Endothelial cell (in vitro differentiated cells): ENCODE measurements around the gene CXCL14. TPM values are rescaled to one million over a fixed set of nuclear protein-coding genes. Genes with fewer than 3 reads are reported as not detected.

Experiments
- DNase-seq: peaks from one replicate; pipeline ENCODE4 v3.0.0; 2021; ENCODE audit warnings: low spot score
- H3K27ac Mint-ChIP-seq: one replicate; pipeline ENCODE4 v1.8.0; 2021; ENCODE audit warnings: mixed read lengths, inconsistent platforms; ENCODE audit not compliant: unreplicated experiment
- H3K27me3 Mint-ChIP-seq: one replicate; pipeline ENCODE4 v1.8.0; 2021; ENCODE audit warnings: mild to moderate bottlenecking, moderate library complexity, mixed read lengths, inconsistent platforms; ENCODE audit not compliant: unreplicated experiment
- H3K36me3 Mint-ChIP-seq: one replicate; pipeline ENCODE4 v1.8.0; 2021; ENCODE audit warnings: mild to moderate bottlenecking, low read depth, mixed read lengths, inconsistent platforms; ENCODE audit not compliant: unreplicated experiment
- H3K4me1 Mint-ChIP-seq: one replicate; pipeline ENCODE4 v1.8.0; 2021; ENCODE audit warnings: mild to moderate bottlenecking, mixed read lengths, inconsistent platforms; ENCODE audit not compliant: unreplicated experiment
- H3K4me3 Mint-ChIP-seq: one replicate; pipeline ENCODE4 v1.8.0; 2021; ENCODE audit warnings: mild to moderate bottlenecking, mixed read lengths, inconsistent platforms; ENCODE audit not compliant: unreplicated experiment
- H3K9me3 Mint-ChIP-seq: one replicate; pipeline ENCODE4 v1.8.0; 2021; ENCODE audit warnings: mixed read lengths, inconsistent platforms; ENCODE audit not compliant: unreplicated experiment
- total RNA-seq: library from RNA; stranded (reverse); fragmentation: NEBNext Ultra II Directional; extraction: Animal tissue kit (Norgen Biotek cat#: 25700); gene quantifications from one replicate; pipeline ENCODE4 v1.2.1, GENCODE V29; 2021; ENCODE audit not compliant: unreplicated experiment
- TF ChIP-seq, protein P1 (sequence below): fragments of 200-600 bp; sonication (generic); IDR thresholded peaks from one replicate; pipeline ENCODE4 v1.5.0; 2021; ENCODE audit warnings: antibody characterized with exemption; ENCODE audit not compliant: unreplicated experiment

CXCL14 gene
- total RNA-seq, 1 donor from 2014 or later = 0.13 TPM

GRCh38 chr5:135593141-135593540 lies 14.3 kb upstream of the CXCL14 start:
- Mint-ChIP-seq H3K36me3 (no peaks in the 10 kb centered on the region), H3K4me3 (no peak overlapping the region)

GRCh38 chr5:135592312-135593045 lies 13.7 kb upstream of the CXCL14 start:
- Mint-ChIP-seq H3K4me1 (no peaks in the 10 kb centered on the region), H3K9me3 (no peaks in the 10 kb centered on the region), H3K27me3 (no peaks in the 10 kb centered on the region), H3K4me3 (no peak overlapping the region), H3K36me3 (no peaks in the 10 kb centered on the region), H3K27ac (no peak overlapping the region)
- TF ChIP-seq, protein P1, sequence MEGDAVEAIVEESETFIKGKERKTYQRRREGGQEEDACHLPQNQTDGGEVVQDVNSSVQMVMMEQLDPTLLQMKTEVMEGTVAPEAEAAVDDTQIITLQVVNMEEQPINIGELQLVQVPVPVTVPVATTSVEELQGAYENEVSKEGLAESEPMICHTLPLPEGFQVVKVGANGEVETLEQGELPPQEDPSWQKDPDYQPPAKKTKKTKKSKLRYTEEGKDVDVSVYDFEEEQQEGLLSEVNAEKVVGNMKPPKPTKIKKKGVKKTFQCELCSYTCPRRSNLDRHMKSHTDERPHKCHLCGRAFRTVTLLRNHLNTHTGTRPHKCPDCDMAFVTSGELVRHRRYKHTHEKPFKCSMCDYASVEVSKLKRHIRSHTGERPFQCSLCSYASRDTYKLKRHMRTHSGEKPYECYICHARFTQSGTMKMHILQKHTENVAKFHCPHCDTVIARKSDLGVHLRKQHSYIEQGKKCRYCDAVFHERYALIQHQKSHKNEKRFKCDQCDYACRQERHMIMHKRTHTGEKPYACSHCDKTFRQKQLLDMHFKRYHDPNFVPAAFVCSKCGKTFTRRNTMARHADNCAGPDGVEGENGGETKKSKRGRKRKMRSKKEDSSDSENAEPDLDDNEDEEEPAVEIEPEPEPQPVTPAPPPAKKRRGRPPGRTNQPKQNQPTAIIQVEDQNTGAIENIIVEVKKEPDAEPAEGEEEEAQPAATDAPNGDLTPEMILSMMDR = no peak
- DNase-seq = no peak

More at GRCh38 chr5:135593141-135593540, 14.3 kb upstream of the CXCL14 start:
- TF ChIP-seq, protein P1 = no peak
- Mint-ChIP-seq H3K27ac (no peak overlapping the region), H3K4me1 (no peaks in the 10 kb centered on the region), H3K27me3 (no peaks in the 10 kb centered on the region), H3K9me3 (no peaks in the 10 kb centered on the region)
- DNase-seq = no peak

DNA sequence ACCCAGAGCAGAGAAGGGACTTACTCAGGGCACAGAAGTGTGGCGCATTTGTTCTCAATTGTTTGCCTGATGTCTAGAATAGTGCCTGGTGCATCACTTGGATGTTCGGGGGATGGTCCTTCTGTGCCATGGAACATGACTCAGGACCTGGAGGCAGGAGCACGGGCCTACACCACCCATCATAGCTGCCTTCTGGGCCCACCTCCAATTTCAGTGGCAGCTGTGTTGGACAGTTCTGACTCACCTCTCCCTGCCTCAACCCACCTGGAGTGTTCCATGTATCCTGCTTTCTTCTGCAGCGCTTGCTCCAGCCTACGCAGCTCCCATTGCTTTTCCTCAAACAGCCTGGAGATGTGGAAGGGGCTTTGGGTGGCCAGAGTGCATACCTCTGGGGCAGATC lies 12.5 kb upstream of the CXCL14 start:
- TF ChIP-seq, protein P1 = no peak
- H3K9me3 Mint-ChIP-seq = no peaks in the 10 kb centered on the region
- H3K4me1 Mint-ChIP-seq = no peaks in the 10 kb centered on the region
- no peak overlapping the region for H3K4me3 Mint-ChIP-seq
- DNase-seq = no peak
- no peaks in the 10 kb centered on the region for H3K27me3 Mint-ChIP-seq
- no peak overlapping the region for H3K27ac Mint-ChIP-seq
- no peaks in the 10 kb centered on the region for H3K36me3 Mint-ChIP-seq

GRCh38 chr5:135589152-135589551 lies 10.4 kb upstream of the CXCL14 start:
- TF ChIP-seq, protein P1 = no peak
- no peaks in the 10 kb centered on the region for H3K27me3 Mint-ChIP-seq
- no peak overlapping the region for H3K27ac Mint-ChIP-seq
- no peak for DNase-seq
- H3K36me3 Mint-ChIP-seq = no peaks in the 10 kb centered on the region
- no peaks in the 10 kb centered on the region for H3K4me1 Mint-ChIP-seq
- no peaks in the 10 kb centered on the region for H3K9me3 Mint-ChIP-seq
- H3K4me3 Mint-ChIP-seq = no peak overlapping the region
